HG03060 (cell line): ENCODE results near the gene ZNF438.

Experiments used
- ATAC-seq: cut with Tn5 transposase; IDR thresholded peaks from one replicate; pipeline ENCODE4 v1.9.1; 2021; ENCODE audit warnings: low read depth, moderate number of reproducible peaks; ENCODE audit not compliant: unreplicated experiment

Gene ZNF438

GRCh38 chr10:30861221-30861620 lies 170.4 kb downstream of the ZNF438 start:
- no peak for ATAC-seq

- ATAC-seq, result no peak
Observed at GRCh38 chr10:30858499-30858898, 173.2 kb downstream of the ZNF438 start.

- no peak for ATAC-seq
Observed at GRCh38 chr10:30857803-30858202, 173.9 kb downstream of the ZNF438 start.

GRCh38 chr10:30855131-30855530 lies 176.5 kb downstream of the ZNF438 start:
- no peak for ATAC-seq

GRCh38 chr10:30854656-30855055 lies 177.0 kb downstream of the ZNF438 start:
- no peak for ATAC-seq

GRCh38 chr10:30853066-30853465 lies 178.6 kb downstream of the ZNF438 start:
- ATAC-seq, result no peak

- no peak for ATAC-seq
Observed at GRCh38 chr10:30850776-30851175, 180.9 kb downstream of the ZNF438 start.

GRCh38 chr10:30849231-30850035 lies 182.2 kb downstream of the ZNF438 start:
- ATAC-seq, result no peak

GRCh38 chr10:30848396-30849032 lies 183.2 kb downstream of the ZNF438 start:
- ATAC-seq, result no peak

GRCh38 chr10:30847642-30848041 lies 184.0 kb downstream of the ZNF438 start:
- no peak for ATAC-seq

GRCh38 chr10:30847199-30847598 lies 184.5 kb downstream of the ZNF438 start:
- no peak for ATAC-seq

- ATAC-seq, result no peak
Observed at GRCh38 chr10:30846710-30847109, 185.0 kb downstream of the ZNF438 start.

- ATAC-seq, result no peak
Observed at GRCh38 chr10:30842894-30843293, 188.8 kb downstream of the ZNF438 start.

GRCh38 chr10:30842185-30842584 lies 189.5 kb downstream of the ZNF438 start:
- ATAC-seq, result no peak

- ATAC-seq, result no peak
Observed at GRCh38 chr10:30840395-30841050, 191.1 kb downstream of the ZNF438 start.

- no peak for ATAC-seq
Observed at GRCh38 chr10:30839652-30840051, 192.0 kb downstream of the ZNF438 start.

- ATAC-seq, result no peak
Observed at GRCh38 chr10:30836406-30836805, 195.3 kb downstream of the ZNF438 start.

- no peak for ATAC-seq
Observed at GRCh38 chr10:30835146-30835545, 196.5 kb downstream of the ZNF438 start.

GRCh38 chr10:30834651-30835050 lies 197.0 kb downstream of the ZNF438 start:
- ATAC-seq, result no peak

- ATAC-seq, result no peak
Observed at GRCh38 chr10:30834153-30834552, 197.5 kb downstream of the ZNF438 start.

- ATAC-seq, result no peak
Observed at GRCh38 chr10:30833628-30833970, 198.1 kb downstream of the ZNF438 start.
